HepG2 (cell line): ENCODE measurements around the gene PSEN2. TPM values are rescaled to one million over a fixed set of nuclear protein-coding genes. Genes with fewer than 3 reads are reported as not detected.

Experiments used
- DNMT3B ChIP-seq: conservative IDR thresholded peaks from 2 replicates; pipeline ENCODE4 v1.6.1; 2016; ENCODE audit warnings: missing biosample characterization, control low read depth
- ETV5 ChIP-seq: IDR thresholded peaks from 2 replicates; pipeline ENCODE4 v1.6.1; 2018; ENCODE audit warnings: missing biosample characterization, missing genetic modification reagents, inconsistent platforms, borderline replicate concordance
- JUN ChIP-seq: sonication (generic); formaldehyde crosslinking; IDR thresholded peaks from 2 replicates; pipeline ENCODE4 v1.4.0; 2020; ENCODE audit warnings: mild to moderate bottlenecking, missing genetic modification reagents
- KLF16 ChIP-seq, 2 experiments: sonication (generic) in 1 of 2; formaldehyde crosslinking in 1 of 2; IDR thresholded peaks; 2 replicates each; pipeline versions ENCODE4 v1.6.1 to v1.8.0; 2016 to 2023; ENCODE audit warnings: missing genetic modification reagents in 2 of 2, missing compliant biosample characterization in 1 of 2
- MXD4 ChIP-seq: IDR thresholded peaks from 2 replicates; pipeline ENCODE4 v1.6.1; 2016; ENCODE audit warnings: mild to moderate bottlenecking, missing biosample characterization, missing genetic modification reagents
- SYNCRIP ChIP-seq: fragments of 200-400 bp; formaldehyde crosslinking; IDR thresholded peaks from 2 replicates; pipeline ENCODE4 v1.6.1; 2018; ENCODE audit warnings: mild to moderate bottlenecking, low read depth, low read length; ENCODE audit not compliant: insufficient read depth
- TBX3 ChIP-seq: fragments of 450-650 bp; IDR thresholded peaks from 2 replicates; pipeline ENCODE4 v1.6.1; 2017; ENCODE audit warnings: antibody characterized with exemption, mild to moderate bottlenecking, inconsistent platforms, borderline replicate concordance
- ZFP36 ChIP-seq: fragments of 150-350 bp; IDR thresholded peaks from 2 replicates; pipeline ENCODE4 v1.6.1; 2018; ENCODE audit warnings: borderline replicate concordance, low read length, low read depth; ENCODE audit not compliant: partially characterized antibody
- ZMYM4 ChIP-seq: sonication (generic); formaldehyde crosslinking; IDR thresholded peaks from 2 replicates; pipeline ENCODE4 v1.8.1; 2023; ENCODE audit warnings: mild to moderate bottlenecking, missing genetic modification reagents
- ZNF432 ChIP-seq: sonication (generic); formaldehyde crosslinking; IDR thresholded peaks from 2 replicates; pipeline ENCODE4 v1.5.0; 2020; ENCODE audit warnings: missing genetic modification reagents, mild to moderate bottlenecking, borderline replicate concordance
- ZNF556 ChIP-seq: sonication (generic); formaldehyde crosslinking; IDR thresholded peaks from 2 replicates; pipeline ENCODE4 v1.4.0; 2020; ENCODE audit warnings: mild to moderate bottlenecking, missing genetic modification reagents, borderline replicate concordance
- ZNF879 ChIP-seq: sonication (generic); formaldehyde crosslinking; IDR thresholded peaks from 2 replicates; pipeline ENCODE4 v1.8.1; 2023; ENCODE audit warnings: missing genetic modification reagents
- polyA plus RNA-seq, 8 experiments: library from polyadenylated mRNA; depleted of rRNA in 3 of 8; stranded (reverse) in 7 of 8; unstranded in 1 of 8; fragments of >200 nt; fragmentation: Illumina TruSeq in 4 of 8; extraction: Trizol in 4 of 8; gene quantifications; 2 replicates each; pipeline versions ENCODE4 v1.2.1 to v1.2.3, GENCODE V29; 2011 to 2016; ENCODE audit warnings: low read depth in 4 of 8, missing spikeins in 1 of 8, mixed read lengths in 1 of 8; ENCODE audit not compliant: insufficient read depth in 1 of 8
- total RNA-seq, 5 experiments: library from RNA; depleted of rRNA; stranded (reverse); fragments of >200 nt; fragmentation: Illumina TruSeq; extraction: Trizol; gene quantifications; 2 replicates each; pipeline ENCODE4 v1.2.3, GENCODE V29; 2016; ENCODE audit warnings: low read depth in 1 of 5
- TF ChIP-seq, protein P1 (sequence below): sonication (generic); formaldehyde crosslinking; IDR thresholded peaks from 2 replicates; pipeline ENCODE4 v1.5.0; 2020; ENCODE audit warnings: mild to moderate bottlenecking, missing genetic modification reagents, borderline replicate concordance
- TF ChIP-seq, protein P2 (sequence below): sonication (generic); formaldehyde crosslinking; IDR thresholded peaks from 2 replicates; pipeline ENCODE4 v1.5.1; 2020; ENCODE audit warnings: mild to moderate bottlenecking, moderate library complexity, missing genetic modification reagents
- TF ChIP-seq, protein P3 (sequence below): sonication (generic); formaldehyde crosslinking; IDR thresholded peaks from 2 replicates; pipeline ENCODE4 v1.4.0; 2020; ENCODE audit warnings: missing genetic modification reagents

The PSEN2 gene
- total and polyA plus RNA-seq, 2 of the 13 experiments (the other 11 are each of a cell fraction or from before 2014, with no cell fraction given) = 5.9 to 13.1 TPM

DNA sequence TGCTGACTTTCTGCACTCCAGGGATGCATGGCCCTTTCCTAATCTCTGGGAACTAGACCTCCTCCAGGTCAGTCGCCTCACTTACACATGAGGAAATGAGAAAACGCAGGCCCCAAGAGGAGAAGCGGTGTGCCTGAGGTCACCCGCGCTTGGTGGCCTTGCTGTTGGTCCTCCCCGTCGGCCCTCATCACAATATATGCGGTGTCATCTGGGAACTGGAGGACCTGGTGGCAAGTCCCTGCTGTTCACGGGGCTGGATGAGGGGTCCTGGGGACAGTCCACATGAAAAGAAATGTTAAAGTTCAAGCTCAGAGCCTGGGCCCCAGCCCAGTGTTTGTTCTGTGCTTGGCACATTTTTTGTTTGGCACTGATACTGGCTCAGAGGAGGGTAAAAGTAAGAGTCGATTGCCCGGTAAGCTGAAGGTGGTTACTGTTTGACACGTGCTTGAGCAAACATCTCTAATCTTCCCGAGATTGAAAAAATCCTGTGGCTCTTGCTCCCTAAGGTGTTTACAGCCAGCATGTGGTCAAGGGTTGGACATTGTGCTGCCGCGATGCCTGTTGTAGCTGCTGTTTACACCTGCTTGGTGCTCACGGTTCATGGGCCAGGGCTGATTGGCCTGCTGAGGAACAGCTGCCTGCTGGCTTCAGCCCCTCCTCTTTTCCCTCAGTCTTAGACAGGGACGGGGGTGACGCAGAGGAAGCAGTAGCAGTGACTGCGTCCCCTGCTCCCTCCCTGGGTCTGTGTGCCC, 74.9 kb downstream of the PSEN2 start (continued):
- TF ChIP-seq, protein P1, sequence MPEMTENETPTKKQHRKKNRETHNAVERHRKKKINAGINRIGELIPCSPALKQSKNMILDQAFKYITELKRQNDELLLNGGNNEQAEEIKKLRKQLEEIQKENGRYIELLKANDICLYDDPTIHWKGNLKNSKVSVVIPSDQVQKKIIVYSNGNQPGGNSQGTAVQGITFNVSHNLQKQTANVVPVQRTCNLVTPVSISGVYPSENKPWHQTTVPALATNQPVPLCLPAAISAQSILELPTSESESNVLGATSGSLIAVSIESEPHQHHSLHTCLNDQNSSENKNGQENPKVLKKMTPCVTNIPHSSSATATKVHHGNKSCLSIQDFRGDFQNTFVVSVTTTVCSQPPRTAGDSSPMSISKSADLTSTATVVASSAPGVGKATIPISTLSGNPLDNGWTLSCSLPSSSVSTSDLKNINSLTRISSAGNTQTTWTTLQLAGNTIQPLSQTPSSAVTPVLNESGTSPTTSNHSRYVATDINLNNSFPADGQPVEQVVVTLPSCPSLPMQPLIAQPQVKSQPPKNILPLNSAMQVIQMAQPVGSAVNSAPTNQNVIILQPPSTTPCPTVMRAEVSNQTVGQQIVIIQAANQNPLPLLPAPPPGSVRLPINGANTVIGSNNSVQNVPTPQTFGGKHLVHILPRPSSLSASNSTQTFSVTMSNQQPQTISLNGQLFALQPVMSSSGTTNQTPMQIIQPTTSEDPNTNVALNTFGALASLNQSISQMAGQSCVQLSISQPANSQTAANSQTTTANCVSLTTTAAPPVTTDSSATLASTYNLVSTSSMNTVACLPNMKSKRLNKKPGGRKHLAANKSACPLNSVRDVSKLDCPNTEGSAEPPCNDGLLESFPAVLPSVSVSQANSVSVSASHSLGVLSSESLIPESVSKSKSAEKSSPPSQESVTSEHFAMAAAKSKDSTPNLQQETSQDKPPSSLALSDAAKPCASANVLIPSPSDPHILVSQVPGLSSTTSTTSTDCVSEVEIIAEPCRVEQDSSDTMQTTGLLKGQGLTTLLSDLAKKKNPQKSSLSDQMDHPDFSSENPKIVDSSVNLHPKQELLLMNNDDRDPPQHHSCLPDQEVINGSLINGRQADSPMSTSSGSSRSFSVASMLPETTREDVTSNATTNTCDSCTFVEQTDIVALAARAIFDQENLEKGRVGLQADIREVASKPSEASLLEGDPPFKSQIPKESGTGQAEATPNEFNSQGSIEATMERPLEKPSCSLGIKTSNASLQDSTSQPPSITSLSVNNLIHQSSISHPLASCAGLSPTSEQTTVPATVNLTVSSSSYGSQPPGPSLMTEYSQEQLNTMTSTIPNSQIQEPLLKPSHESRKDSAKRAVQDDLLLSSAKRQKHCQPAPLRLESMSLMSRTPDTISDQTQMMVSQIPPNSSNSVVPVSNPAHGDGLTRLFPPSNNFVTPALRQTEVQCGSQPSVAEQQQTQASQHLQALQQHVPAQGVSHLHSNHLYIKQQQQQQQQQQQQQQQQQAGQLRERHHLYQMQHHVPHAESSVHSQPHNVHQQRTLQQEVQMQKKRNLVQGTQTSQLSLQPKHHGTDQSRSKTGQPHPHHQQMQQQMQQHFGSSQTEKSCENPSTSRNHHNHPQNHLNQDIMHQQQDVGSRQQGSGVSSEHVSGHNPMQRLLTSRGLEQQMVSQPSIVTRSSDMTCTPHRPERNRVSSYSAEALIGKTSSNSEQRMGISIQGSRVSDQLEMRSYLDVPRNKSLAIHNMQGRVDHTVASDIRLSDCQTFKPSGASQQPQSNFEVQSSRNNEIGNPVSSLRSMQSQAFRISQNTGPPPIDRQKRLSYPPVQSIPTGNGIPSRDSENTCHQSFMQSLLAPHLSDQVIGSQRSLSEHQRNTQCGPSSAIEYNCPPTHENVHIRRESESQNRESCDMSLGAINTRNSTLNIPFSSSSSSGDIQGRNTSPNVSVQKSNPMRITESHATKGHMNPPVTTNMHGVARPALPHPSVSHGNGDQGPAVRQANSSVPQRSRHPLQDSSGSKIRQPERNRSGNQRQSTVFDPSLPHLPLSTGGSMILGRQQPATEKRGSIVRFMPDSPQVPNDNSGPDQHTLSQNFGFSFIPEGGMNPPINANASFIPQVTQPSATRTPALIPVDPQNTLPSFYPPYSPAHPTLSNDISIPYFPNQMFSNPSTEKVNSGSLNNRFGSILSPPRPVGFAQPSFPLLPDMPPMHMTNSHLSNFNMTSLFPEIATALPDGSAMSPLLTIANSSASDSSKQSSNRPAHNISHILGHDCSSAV (CRISPR knock-in tag) = no peak
- TF ChIP-seq, protein P2, sequence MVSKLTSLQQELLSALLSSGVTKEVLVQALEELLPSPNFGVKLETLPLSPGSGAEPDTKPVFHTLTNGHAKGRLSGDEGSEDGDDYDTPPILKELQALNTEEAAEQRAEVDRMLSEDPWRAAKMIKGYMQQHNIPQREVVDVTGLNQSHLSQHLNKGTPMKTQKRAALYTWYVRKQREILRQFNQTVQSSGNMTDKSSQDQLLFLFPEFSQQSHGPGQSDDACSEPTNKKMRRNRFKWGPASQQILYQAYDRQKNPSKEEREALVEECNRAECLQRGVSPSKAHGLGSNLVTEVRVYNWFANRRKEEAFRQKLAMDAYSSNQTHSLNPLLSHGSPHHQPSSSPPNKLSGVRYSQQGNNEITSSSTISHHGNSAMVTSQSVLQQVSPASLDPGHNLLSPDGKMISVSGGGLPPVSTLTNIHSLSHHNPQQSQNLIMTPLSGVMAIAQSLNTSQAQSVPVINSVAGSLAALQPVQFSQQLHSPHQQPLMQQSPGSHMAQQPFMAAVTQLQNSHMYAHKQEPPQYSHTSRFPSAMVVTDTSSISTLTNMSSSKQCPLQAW (CRISPR knock-in tag) = peak; percentile 52
- TF ChIP-seq ZFP36 (no peak), ZMYM4 (CRISPR knock-in tag) (peak; percentile 80; the same call in 1 of the 2 replicates), ZNF556 (CRISPR knock-in tag) (no peak), ZNF879 (CRISPR knock-in tag) (no peak), SYNCRIP (no peak), ETV5 (CRISPR knock-in tag) (no peak), DNMT3B (CRISPR knock-in tag) (no peak; the same call in 1 of the 2 replicates), MXD4 (CRISPR knock-in tag) (peak; percentile 77; the same call in 1 of the 2 replicates), KLF16 (CRISPR knock-in tag; IDR thresholded peaks at IDR 0.05) (peak in 1 of 2 experiments; percentile 74; a peak in 2 of 4 replicates), JUN (CRISPR knock-in tag) (no peak), ZNF432 (no peak), TBX3 (0 out of 2 replicates have a peak, but pooled peaks have one; percentile 38)
- TF ChIP-seq, protein P3, sequence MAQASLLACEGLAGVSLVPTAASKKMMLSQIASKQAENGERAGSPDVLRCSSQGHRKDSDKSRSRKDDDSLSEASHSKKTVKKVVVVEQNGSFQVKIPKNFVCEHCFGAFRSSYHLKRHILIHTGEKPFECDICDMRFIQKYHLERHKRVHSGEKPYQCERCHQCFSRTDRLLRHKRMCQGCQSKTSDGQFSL (CRISPR knock-in tag) = no peak
